ENCODE data around the gene EPHA4.

The EPHA4 gene

DNA sequence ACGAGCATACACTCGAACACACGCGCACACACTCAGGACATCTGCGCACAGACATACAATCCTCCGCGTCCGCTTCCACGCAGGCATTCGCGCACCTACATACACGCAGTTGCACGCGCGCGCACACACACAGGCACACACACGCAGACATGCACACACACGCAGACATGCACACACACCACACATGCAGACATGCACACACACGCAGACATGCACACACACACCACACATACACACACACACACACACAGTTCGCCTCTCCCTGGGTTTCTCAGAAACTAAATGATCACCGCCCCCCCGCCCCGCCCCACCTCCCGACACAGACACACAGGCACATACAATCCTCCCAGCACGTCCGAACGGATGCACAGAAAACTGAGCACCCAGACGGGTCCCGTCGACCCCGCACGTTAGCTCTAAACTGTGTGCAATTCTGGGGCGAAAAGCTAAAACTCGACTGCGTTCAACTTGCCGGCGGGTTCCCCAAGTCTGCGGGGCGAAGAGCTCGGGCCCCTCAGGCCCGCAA lies 1.0 kb downstream of the EPHA4 start:
- no peak for DNase-seq

DNA sequence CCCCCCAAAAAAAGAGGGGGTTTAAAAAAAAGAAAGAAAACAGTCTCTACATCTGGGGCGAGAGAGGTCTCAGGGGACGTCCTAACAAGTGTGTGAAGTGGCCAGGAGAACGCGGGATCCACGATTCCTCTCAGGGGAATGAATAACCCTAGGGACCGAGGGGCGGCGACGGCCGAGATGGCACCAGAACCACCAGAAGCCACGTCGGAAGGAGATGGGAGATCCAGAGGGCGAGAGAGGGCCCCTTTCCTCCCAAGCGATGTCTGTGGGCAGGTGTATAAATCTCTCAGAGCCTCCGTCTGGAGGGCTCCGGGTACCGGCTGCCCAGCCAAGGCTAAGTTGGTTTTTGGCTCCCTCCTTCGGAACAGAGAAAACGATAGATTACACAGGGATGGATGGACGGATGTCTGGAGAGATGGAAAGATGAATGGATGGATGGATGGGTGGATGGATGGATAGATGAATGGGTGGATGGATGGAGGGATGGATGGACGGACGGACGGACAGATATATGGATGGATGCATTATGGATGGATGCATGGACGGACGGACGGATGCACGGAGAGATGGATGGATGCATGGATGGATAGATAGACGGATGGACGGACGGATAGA lies 1.7 kb downstream of the EPHA4 start:
- DNase-seq = no peak

DNA sequence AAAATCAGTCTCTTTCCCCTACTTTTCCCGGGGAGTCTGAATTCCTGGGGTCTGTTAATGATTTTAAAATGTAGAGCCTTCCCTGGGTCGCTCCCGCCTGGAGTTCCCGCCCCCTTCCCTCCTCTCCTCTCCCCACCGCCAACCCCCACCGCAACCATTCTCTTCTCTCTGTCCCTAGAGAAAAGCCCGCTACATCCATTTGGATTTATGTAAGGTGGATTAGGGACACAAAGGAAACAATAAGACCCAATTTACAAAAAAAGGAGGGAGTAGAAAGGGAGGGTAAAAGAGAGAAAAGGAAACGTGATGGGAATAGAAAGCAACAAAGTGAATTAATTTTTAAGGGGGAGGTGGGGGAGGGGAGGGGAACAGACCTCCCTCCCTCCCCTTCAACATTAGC lies 2.2 kb downstream of the EPHA4 start:
- DNase-seq = no peak

DNA sequence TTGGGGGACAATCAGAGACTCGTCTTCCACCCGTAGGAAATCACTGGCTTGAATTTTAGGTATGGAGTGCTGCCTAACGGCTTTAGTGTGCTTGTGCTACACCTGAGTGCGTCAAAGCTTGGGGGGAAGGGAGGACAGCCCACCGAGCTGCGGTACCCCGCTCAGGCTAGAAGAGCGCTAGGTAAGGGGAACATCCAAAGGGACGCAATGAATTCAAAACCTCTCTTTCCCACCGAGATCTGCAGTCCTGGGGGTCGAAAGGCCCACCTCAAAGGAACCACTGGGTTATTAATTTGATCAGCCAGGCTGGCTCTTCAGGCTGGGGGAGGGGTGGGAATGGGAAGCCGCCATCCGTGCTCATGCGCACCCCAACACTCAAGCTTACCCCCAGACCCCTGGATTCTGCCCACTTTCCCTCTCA lies 2.7 kb downstream of the EPHA4 start:
- no peak for DNase-seq

DNA sequence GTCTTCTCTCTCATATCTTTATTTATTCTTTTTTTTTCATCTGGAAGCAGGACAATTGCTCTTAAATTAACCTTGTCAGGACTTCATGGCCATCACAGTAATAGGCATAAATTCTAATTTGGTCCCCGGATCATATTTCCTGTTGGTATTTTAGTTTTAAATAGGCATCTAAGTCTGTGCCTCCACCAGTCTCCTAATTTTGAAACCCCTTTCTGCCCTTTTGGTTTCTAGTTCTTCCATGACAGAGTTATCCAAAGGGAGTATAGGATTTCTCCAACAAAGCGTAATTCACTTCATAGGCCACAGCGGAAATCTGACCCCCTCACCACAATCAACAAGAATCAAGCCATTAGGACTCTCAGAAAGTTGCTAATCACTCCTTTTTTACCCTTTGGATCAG lies 3.8 kb downstream of the EPHA4 start:
- no peak for DNase-seq

DNA sequence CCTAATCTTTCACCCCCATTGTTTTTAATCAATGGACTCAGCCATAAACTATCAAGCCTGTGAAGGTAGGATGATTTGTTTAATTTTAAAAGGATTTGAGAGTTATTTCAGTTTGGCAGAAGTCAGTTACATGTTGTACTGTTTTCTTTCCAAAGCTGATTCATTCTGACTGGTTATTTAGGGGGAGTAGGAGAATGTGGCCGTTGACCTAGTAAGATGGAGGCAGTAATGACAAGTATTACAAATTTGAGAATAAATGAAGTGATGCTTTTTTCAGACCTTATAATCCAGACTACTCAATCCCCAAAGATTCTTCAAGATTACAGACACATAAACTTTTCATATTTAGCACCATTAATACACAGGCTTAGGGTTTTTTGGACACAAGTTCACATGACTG lies 4.3 kb downstream of the EPHA4 start:
- no peak for DNase-seq

DNA sequence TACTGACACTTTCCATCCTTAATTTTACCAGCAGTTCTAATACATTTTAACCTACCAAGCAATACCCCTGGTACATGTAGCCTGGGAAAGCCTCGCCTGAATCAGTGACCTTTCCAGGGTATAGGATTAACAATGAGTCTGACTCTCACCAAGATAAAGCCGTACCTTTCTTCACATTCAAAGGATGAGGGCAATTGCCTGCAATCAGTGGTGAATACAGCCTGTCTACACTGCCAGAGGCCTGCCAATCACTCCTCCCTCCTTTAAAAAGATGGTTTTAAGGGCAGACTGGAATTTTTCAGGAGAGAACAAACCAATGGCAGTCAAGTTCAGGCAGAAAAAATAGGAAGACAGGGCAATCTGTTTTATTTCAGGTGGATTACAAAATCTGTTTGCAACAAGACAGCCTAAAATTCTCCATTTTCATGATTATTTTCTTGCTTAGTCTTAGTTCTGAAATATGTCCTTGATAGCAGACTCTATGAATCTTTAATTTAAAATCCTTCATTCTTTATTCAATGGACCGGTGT lies 4.8 kb downstream of the EPHA4 start:
- DNase-seq = no peak

DNA sequence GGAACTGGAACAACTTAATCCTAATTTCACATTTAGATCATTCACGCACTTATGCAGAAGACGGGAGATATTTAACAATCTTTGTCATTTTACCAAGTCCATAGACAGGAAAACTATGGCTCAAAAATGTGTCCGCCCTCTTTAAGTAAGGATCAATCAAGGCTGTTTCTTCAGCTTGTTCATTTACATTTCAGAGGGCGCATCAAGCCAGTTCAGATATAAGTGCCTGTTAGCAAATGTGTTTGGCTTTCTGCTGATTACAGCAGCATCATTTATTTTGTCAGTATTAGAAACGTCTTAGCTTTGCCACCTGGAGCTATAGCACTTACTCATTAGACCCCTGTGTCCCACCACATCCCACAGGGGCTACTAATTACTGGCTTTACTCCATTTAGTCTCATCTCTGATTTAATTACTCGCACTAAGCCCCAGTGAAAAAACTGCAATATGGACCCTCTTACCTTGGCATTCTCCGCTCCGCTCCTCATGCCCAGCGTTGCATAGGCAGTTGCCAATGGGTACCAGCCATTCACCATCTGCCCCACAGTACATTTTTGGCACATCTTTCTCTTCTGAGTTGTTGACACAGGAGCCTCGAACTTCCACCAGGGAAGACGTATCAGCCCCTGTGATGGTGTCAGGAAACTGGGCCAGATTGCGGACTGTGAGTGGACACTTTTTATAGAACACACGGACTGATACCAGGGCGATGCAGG lies 8.7 kb downstream of the EPHA4 start:
- DNase-seq = no peak

DNA sequence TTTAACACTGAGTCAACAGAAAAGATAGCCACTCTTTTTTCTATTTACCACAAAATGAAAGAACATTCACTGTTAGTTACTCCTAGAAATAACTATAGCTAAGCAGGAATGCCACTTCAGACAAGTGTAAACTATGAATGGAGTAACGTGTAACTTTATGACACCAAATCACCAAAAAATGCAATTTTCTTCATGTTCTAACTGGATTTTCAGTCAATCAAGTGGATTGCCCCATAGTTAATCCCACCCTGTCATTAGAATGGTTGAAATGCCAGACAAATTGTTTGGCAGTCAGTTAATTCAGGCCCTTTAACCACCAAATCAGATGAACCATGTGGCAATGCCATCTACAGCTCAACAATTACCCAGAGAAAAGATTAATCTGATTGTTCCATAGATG lies 9.9 kb downstream of the EPHA4 start:
- DNase-seq = no peak

DNA sequence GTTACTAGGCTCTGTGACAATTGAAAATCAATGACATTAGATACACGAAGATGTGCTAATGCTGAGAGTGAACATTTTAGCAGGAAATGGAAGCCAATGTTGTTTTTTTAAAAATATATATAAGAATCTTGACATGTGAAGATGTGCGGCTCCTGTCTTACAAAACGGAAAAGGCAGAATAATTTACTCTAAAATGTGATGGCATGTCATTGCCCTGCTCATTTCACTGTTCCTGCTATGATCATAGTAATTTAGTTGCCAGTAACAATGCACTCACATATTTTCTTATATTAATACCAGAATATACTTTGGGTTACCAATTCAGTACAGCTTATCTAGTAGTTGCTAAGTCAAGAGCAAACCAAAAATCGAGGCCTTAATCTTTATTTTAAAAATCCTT lies 10.3 kb downstream of the EPHA4 start:
- no peak for DNase-seq

DNA sequence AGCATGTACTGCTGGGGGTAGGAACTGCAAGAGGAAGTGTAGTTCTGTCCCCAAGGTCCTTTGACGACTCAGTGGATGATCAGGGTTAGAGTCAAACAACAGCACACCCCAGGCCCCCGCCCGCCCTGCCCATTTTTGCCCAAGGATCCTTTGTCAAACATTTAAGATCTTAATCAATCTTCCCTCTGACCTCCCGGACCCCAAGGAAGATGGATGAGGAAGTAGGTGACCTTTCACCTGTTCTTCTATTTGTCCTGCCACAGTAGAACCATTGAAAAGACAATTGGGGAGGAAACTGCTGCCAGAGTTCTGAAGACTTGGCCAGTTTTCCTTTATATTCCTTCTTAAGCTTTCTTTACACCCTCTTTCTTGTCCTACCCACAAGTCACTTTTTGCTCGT lies 12.1 kb downstream of the EPHA4 start:
- no peak for DNase-seq

DNA sequence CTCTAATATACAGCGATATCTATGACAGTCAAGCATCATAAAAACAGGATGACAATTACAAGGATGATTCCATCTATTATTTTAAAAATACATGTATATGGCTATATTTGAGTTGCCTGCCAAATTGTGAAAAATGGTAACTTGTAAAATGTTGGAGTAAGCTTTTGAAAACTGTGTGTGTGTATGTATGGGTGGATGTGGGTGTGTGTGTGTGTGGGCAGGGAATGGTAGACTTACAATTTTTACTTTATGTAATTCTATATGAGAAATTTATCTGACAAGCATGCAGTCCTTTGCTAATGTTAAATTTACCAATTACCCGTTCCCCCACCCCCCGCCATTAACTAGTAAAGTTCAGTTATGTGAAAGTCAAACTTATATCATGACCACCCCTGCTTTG lies 14.0 kb downstream of the EPHA4 start:
- no peak for DNase-seq

DNA sequence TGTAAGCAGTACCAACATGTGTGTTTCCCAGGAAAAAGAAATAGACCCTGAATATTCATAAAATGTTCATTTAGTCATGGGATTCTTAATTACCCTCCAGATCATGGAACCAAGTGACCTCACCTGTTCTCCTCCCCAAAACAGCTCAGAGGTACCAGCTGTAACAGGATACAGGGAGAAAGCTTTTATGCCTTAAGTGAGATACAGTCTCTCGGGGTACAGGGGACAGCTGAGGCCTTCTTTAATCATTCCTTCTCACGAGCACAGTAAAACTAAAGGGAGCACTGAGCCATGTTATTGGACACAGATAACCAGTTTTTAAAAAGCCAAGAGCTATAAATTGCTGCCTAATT lies 16.6 kb downstream of the EPHA4 start:
- no peak for DNase-seq

DNA sequence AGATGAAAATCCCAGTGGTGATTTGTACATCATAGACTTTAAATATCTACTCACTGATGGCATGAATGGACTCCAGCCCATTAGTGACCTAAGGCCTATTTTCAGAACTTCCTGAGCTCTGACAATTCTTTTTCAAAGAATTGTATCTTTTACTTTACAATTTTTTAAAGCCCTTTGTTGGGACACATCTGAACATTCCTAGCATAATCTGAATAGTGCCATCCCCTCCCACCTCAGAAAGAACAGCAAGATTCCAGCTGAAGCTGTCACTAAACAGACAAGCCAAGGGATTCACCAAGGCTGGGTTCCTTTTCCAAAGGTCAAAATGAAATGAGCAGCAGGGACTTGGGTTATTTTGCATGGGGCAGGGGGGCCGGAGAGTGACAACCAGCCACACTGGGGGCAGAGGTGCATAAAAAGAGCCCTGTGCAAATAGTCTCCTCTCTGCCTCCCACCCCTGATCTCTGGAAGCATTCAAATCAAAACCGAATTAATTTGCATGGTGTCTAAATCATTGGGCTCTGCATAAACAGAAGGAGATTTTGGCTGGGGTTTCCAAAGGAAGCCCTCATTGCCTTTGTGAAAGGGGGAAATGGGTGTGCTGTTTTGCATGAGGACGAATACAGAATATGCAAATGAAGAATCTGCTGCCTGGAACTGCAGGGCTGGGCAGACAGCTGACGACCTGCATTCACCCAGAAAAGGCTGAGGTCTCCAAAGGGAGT lies 17.2 kb downstream of the EPHA4 start:
- DNase-seq = no peak

DNA sequence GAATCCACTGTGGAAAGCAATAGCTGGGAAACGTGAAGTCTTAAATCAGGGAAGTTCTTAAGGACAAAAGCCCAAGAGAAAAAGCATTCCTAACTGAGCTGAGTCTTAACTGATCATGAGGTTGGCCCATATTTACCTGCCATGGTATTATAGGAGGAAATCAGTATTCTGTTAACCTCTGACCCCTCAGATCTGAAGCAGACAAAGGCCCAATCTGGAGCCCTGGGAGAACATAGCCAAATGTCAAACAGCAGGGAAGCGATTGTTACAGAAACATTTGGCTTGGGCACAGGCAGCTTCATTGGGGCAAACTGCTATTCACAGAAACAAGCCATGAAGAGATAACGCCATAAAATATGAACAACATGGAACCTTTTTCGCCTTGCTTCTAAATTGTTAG lies 18.8 kb downstream of the EPHA4 start:
- no peak for DNase-seq

DNA sequence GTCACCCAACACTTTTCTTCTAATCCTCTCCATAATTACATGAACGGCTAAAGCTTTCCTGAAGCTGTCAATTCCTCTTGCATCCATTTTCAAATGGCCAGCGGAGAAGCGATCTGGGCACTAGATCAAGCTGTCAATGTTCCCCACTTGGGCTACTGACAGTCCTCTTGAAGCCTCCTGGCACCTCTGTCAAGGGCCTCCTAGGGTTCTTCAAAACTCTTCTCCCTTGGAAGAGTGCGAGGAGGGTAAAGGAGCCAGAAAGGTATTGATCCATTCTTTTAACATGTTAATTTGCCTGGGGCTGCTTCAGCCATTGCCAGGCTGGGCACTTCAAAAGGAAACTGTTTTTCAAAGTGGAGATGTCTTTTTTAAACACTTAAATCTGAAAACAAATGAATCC lies 19.8 kb downstream of the EPHA4 start:
- DNase-seq = no peak

DNA sequence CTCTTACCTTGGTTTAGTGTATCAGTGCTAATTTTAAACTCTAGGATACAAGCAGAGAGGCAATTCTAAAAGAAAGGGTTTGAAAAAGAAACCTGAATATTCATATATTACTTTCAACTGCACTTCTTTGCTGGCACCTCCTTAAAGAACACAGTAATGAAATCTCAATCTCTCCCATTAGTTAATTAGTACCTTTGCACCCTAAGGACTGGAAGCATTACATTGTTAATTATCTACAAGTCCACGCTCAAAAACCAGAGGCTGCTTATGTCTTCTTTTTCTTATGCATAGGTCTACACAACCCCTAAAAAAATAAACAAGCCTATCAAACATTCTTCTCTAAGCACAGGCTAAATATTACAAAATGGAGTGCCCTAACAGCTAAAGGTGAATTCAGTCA lies 20.2 kb downstream of the EPHA4 start:
- no peak for DNase-seq

DNA sequence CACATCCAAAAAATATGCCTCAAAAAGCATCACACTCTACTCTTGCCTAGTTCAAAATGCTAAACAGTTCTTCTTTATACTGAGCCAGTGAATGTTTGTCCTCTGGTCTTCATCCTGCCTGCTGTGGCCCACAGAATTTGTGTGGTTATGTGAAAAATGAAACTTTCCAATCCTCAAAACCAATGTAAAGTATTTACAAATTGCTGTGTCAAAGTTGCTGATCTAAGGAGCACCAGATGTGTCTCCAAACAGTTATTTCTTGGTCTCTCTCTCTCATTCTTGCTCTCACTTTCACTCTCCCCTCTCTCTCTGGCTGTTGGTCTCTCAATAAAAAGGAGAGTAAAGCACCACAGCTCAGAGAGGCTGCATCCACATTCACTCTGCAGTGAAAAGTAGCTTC lies 23.0 kb downstream of the EPHA4 start:
- no peak for DNase-seq

DNA sequence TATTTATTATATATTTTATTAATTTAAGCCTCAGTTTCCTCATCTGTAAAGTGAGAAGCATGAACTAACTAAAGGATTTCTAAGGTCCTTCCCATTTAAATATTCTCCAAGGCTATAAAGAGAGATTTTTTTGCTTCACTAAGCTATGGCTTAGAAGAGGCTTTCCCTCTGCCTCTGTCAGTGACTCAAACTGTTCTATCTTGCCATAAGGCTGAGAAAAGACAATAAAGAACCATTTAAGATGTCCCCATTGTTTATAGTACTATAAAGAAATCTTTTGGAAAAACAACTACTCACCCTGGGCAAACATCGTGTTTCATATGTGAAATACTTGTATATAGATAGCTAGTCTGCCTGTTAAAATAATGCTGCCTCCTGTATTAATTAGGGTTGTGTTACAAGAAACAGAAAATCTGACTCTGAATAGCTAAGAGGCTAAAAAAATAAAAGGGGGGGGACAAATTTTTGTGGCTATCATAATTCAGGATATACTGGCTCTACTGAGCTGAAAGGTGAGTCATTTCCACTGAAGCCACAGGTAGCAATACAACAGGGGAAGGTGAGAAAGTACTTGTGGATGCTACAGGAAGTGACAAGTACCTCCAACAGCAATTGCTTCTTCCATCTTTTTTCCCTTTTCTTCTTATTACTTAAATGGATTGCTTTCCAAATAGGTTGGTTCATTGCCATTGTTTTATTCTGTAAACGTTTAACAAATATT lies 25.4 kb downstream of the EPHA4 start:
- DNase-seq = no peak

DNA sequence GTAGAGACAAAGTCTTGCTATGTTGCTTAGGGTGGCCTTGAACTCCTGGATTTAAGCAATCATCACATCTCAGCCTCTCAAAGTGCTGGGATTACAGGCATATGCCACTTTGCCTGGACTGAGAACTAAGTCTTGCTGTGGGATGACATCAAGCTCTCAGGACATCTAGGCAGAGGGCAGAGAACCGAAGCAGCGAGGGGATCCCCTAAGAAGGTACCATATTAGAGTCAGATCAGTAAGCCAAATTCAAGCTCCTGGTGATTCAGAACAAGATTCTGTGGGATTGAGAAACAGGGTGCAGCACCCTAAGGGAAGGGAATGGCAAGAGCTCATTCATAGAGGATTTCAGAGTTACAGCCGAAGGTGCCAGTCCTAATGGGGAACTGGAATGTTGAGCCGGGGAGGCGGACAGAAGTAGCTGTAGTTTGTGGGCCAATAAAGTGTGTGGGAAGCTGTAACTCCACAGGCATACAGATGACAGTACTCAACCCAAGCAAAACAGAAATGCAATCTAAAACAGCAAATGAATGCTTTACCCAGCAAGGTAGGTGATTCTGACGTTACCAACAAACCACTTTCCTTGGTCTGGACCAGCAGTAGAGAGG lies 30.9 kb downstream of the EPHA4 start:
- no peak for DNase-seq

DNA sequence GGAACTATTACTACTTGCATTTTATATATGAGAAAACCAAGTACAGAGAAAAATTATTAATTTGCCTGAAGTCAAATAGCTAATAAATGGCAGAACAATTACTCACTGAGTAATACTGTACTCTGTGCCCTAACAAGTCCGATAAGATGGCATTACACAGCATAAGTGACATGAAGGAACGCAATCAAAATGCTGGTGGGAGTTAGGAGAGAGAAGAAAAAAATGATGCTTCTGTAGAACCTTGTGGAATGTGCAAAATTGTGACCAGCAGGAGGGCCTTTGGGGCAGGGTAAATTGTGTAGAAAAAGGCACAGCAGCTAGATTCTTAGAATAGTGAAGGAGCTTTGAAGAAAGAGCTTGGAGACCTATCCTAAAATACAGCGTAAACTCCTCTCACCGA lies 32.9 kb downstream of the EPHA4 start:
- DNase-seq = no peak

DNA sequence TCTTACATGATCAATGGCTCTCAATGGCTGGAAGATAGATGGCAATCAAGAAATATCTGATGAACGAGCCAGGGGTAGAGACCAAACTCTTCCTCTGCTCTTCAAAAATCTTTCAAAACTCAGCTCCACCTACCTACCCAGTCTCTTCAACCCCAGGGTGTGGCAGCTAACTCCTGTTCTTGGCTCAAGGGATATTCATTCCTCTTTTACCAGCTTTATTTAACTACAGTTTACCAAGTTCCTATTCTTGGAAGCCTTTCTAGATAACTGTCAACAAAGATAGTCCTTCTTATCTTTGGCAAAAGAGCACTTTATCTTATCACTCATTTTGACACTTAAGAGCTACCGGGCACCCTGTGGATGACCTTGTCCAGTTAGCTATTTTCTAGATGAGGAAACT lies 36.3 kb downstream of the EPHA4 start:
- DNase-seq = no peak

DNA sequence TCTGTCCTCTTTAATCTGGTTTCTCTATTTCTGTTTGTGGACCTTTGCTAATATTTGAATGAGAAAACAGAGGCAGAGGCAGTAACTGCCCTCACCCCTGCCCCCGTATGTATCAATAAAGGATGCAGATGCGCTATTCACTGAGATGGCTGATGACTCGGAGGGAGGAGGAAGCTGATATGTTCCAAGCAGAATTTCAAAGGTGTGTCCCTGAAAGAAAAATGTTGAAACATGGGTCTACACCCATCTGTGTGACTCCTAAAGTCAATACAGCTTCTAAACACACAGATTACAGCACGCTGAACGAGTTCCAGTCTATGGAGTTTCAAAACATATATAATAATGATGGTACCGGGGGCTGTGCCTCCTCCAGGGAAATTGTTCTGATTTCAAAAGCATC lies 38.8 kb downstream of the EPHA4 start:
- DNase-seq = no peak
